ENCODE results near the gene MAP3K9. TPM values are rescaled to one million over a fixed set of nuclear protein-coding genes. Genes with fewer than 3 reads are reported as not detected.

Gene MAP3K9
- total RNA-seq, 1 experiment from 2014 or later = 12.1 TPM

- TF ChIP-seq REST (IDR thresholded peaks at IDR 0.05; ENCODE audit: insufficient read depth in 1 of 2, low read depth in 2 of 2, low read length in 1 of 2) (no peak), POLR2AphosphoS5 (IDR thresholded peaks at IDR 0.05; ENCODE audit: low read depth, low read length) (no peak), TCF7L2 (IDR thresholded peaks at IDR 0.05; ENCODE audit: low read depth, low read length) (no peak), SIN3A (IDR thresholded peaks at IDR 0.05; ENCODE audit: borderline replicate concordance, insufficient read depth, low read depth, low read length) (no peak)
- TF ChIP-seq, protein P1, sequence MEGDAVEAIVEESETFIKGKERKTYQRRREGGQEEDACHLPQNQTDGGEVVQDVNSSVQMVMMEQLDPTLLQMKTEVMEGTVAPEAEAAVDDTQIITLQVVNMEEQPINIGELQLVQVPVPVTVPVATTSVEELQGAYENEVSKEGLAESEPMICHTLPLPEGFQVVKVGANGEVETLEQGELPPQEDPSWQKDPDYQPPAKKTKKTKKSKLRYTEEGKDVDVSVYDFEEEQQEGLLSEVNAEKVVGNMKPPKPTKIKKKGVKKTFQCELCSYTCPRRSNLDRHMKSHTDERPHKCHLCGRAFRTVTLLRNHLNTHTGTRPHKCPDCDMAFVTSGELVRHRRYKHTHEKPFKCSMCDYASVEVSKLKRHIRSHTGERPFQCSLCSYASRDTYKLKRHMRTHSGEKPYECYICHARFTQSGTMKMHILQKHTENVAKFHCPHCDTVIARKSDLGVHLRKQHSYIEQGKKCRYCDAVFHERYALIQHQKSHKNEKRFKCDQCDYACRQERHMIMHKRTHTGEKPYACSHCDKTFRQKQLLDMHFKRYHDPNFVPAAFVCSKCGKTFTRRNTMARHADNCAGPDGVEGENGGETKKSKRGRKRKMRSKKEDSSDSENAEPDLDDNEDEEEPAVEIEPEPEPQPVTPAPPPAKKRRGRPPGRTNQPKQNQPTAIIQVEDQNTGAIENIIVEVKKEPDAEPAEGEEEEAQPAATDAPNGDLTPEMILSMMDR (IDR thresholded peaks at IDR 0.05) = no peak
- CTCF ChIA-PET = no interaction called here
- Histone ChIP-seq H3K27me3 (ENCODE audit: control insufficient read depth, insufficient read depth, low read length) (no peaks in the 10 kb centered on the region), H3K36me3 (ENCODE audit: control insufficient read depth, insufficient read depth, low read length) (no peaks in the 10 kb centered on the region), H3K4me3 (ENCODE audit: low read depth in 2 of 2, low read length in 2 of 2) (no peak overlapping the region), H3K4me1 (ENCODE audit: control insufficient read depth, insufficient read depth, low read length) (no peaks in the 10 kb centered on the region), H3K27ac (ENCODE audit: low read length) (no peak overlapping the region), H3K9me3 (ENCODE audit: control insufficient read depth, insufficient read depth, low read depth, low read length) (no peaks in the 10 kb centered on the region)
- ATAC-seq = no peak
- no TSS peak for BruUV-seq (replicated peaks)
- DNase-seq (ENCODE audit: low read depth, low spot score) = no peak
- POLR2A ChIA-PET = no interaction called here
- in situ Hi-C loops (cut with HindIII; ENCODE audit: low pct_unique_long_range_greater_than_20kb, low sequenced_read_pairs) (no loop called here), intact Hi-C loops (cut with micrococcal nuclease; ENCODE audit: unreplicated experiment) (no loop called here)
Observed at GRCh38 chr14:70838076-70838475, 28.8 kb upstream of the MAP3K9 start.

DNA sequence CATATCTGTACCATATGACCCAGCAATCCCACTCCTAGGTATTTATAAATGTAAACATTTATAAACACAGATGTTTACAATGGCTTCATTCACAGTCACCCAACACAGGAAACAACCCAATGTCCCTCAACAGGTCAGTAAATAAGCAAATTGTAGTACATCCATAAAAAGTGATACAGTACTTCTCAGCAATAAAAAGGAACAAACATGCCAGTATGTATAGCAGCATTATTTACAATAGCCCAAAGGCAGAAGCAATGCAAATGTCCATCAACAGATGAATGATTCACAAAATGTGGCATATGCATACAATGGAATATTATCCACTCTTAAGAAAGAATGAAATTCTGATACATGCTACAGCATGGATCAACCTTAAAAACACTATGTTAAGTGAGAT is 27.6 kb upstream of the MAP3K9 start:
- CTCF ChIA-PET = no interaction called here
- H3K36me3 ChIP-seq (ENCODE audit: control insufficient read depth, insufficient read depth, low read length) = no peaks in the 10 kb centered on the region
- H3K4me1 ChIP-seq (ENCODE audit: control insufficient read depth, insufficient read depth, low read length) = no peaks in the 10 kb centered on the region
- POLR2A ChIA-PET = interaction anchor here (0.6 kb wide), 1 partner anchor 585 kb away, joined by 3 read pairs; no protein-coding TSS in a partner anchor
- H3K27ac ChIP-seq (ENCODE audit: low read length) = no peak overlapping the region
- DNase-seq (ENCODE audit: low read depth, low spot score) (no peak), ATAC-seq (no peak)
- in situ Hi-C loops (cut with HindIII; ENCODE audit: low pct_unique_long_range_greater_than_20kb, low sequenced_read_pairs) = no loop called here
- TF ChIP-seq SIN3A (IDR thresholded peaks at IDR 0.05; ENCODE audit: borderline replicate concordance, insufficient read depth, low read depth, low read length) = no peak
- TF ChIP-seq POLR2AphosphoS5 (IDR thresholded peaks at IDR 0.05; ENCODE audit: low read depth, low read length) = no peak
- TF ChIP-seq, protein P1 (IDR thresholded peaks at IDR 0.05) = no peak
- no peak for TF ChIP-seq TCF7L2 (IDR thresholded peaks at IDR 0.05; ENCODE audit: low read depth, low read length)
- no peak for TF ChIP-seq REST (IDR thresholded peaks at IDR 0.05; ENCODE audit: insufficient read depth in 1 of 2, low read depth in 2 of 2, low read length in 1 of 2)
- no TSS peak for BruUV-seq (replicated peaks)
- intact Hi-C loops (cut with micrococcal nuclease; ENCODE audit: unreplicated experiment) = no loop called here
- H3K9me3 ChIP-seq (ENCODE audit: control insufficient read depth, insufficient read depth, low read depth, low read length) = no peaks in the 10 kb centered on the region
- no peaks in the 10 kb centered on the region for H3K27me3 ChIP-seq (ENCODE audit: control insufficient read depth, insufficient read depth, low read length)
- no peak overlapping the region for H3K4me3 ChIP-seq (ENCODE audit: low read depth in 2 of 2, low read length in 2 of 2)

All from Panc1 (cell line).